CD4-positive, alpha-beta T cell treated with Interleukin-2 at 100 ng/mL for 4 hours (primary cell): Measurements from ENCODE around the gene SPDYE5.
"Not testable (repeated sequence)": the region's sequence is repeated elsewhere in the genome, so short reads cannot be mapped to it uniquely, and the experiment has no call there.

Source experiments
- DNase-seq: peaks from one replicate; pipeline ENCODE4 v3.0.0-alpha.2; 2020; ENCODE audit warnings: low spot score

Gene SPDYE5

GRCh38 chr7:75492020-75492419, at the start of gene SPDYE5:
TSS of gene SPDYE5 (plus strand) at chr7:75492320. CDS start at chr7:75494048, 1,728 bp downstream.
- not testable (repeated sequence) for DNase-seq

- peak; percentile 18 for DNase-seq
Observed at GRCh38 chr7:75442465-75443111, 49.5 kb upstream of the SPDYE5 start.

- DNase-seq = not testable (repeated sequence)
Observed at GRCh38 chr7:75449946-75450345, 42.2 kb upstream of the SPDYE5 start.

GRCh38 chr7:75452494-75452955, 39.6 kb upstream of the SPDYE5 start:
- DNase-seq = not testable (repeated sequence)

- DNase-seq = not testable (repeated sequence)
Observed at GRCh38 chr7:75456403-75456802, 35.7 kb upstream of the SPDYE5 start.

- not testable (repeated sequence) for DNase-seq
Observed at GRCh38 chr7:75458034-75458433, 34.1 kb upstream of the SPDYE5 start.

- DNase-seq = not testable (repeated sequence)
Observed at GRCh38 chr7:75460541-75460940, 31.6 kb upstream of the SPDYE5 start.

- DNase-seq = not testable (repeated sequence)
Observed at GRCh38 chr7:75470166-75470565, 22.0 kb upstream of the SPDYE5 start.

- not testable (repeated sequence) for DNase-seq
Observed at GRCh38 chr7:75477457-75477856, 14.7 kb upstream of the SPDYE5 start.

GRCh38 chr7:75480313-75480712, 11.8 kb upstream of the SPDYE5 start:
- DNase-seq = not testable (repeated sequence)

GRCh38 chr7:75485355-75485978, 6.7 kb upstream of the SPDYE5 start:
- not testable (repeated sequence) for DNase-seq

- DNase-seq = peak; percentile 90
Observed at GRCh38 chr7:75485979-75486643, 6.0 kb upstream of the SPDYE5 start, which contains the start of gene POM121C. TSS of gene POM121C (minus strand) at chr7:75486299. CDS start at chr7:75441496, 44,803 bp downstream.

GRCh38 chr7:75509033-75509432, 16.9 kb downstream of the SPDYE5 start:
- not testable (repeated sequence) for DNase-seq

- DNase-seq = not testable (repeated sequence)
Observed at GRCh38 chr7:75518842-75519241, 26.7 kb downstream of the SPDYE5 start.

GRCh38 chr7:75521727-75522126, 29.6 kb downstream of the SPDYE5 start:
- not testable (repeated sequence) for DNase-seq

- not testable (repeated sequence) for DNase-seq
Observed at GRCh38 chr7:75527224-75527722, 35.2 kb downstream of the SPDYE5 start.

- no peak for DNase-seq
Observed at GRCh38 chr7:75531359-75531821, 39.3 kb downstream of the SPDYE5 start.

- no peak for DNase-seq
Observed at GRCh38 chr7:75532639-75533038, 40.5 kb downstream of the SPDYE5 start.

GRCh38 chr7:75533926-75534325, 41.8 kb downstream of the SPDYE5 start:
- DNase-seq = no peak

GRCh38 chr7:75534727-75535307, 42.7 kb downstream of the SPDYE5 start:
- no peak for DNase-seq

GRCh38 chr7:75536491-75536890, 44.4 kb downstream of the SPDYE5 start:
- no peak for DNase-seq

GRCh38 chr7:75536940-75537538, 44.9 kb downstream of the SPDYE5 start:
- no peak for DNase-seq
